Stimulated activated CD4-positive, alpha-beta T cell treated with anti-CD3 and anti-CD28 coated beads, Interleukin-15, amount 100 ng/mL, for 48 hours (primary cell): Measurements from ENCODE around the gene CCDC146.
A peak's percentile ranks its signal among the peaks of the same experiment; 100 is the strongest.
"Not testable (repeated sequence)": the region's sequence is repeated elsewhere in the genome, so short reads cannot be mapped to it uniquely, and the experiment has no call there.

Experiments
- DNase-seq, 2 donors: peaks; one replicate each; pipeline ENCODE4 v3.0.0-alpha.2; 2020; ENCODE audit warnings: low read depth in 2 of 2

Gene CCDC146

DNA sequence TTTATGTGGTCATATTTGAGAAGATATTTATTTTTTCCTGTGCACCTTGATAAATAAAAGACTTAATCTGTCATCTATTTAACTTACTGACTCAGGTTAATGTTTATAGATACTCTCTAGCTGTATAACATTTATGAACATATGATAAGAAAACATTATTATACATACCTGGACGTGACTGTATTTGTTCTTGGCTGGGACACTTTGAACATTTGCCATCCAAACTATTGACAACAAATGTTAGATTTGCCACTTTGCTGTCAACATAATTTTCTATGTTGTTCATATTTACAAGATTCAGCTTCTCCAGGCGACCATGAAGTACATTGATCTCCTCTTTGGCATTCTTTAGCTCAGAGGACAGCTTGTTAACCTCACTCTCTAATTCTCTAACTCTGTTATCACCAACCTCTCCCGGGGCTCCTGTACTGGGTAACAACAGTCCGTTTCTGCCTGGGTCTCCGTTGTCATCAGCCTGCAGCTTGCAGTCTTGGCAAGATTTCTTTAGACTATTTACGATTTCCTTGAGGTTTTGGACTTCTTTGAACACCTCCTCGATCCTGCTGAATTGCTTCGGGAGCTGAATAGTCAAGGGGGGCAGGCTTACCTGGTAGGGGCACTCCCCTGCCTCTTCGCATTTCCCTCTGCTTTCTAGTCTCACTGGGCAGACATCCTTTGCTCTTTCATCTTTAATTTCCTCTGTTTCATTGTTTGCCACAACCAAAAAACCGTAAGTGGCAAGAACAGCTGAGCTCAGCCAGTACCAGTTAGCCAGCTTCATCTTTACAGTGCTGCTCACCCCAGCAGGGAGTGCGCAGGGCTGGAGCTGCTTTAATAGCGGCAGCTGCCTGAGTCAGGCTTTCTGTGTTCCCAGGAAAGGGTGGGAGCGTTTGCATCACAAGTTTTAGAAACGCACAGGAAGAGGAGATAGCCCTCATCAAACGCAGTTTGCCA is 76.9 kb downstream of the CCDC146 start, which contains the start of gene FGL2:
Gene FGL2, minus strand, starts transcription at position 807 of the 954 bp plus-strand sequence. Its CDS starts 26 bp downstream, at position 781.
- peak in 1 of 2 donors; percentile 19 for DNase-seq

DNA sequence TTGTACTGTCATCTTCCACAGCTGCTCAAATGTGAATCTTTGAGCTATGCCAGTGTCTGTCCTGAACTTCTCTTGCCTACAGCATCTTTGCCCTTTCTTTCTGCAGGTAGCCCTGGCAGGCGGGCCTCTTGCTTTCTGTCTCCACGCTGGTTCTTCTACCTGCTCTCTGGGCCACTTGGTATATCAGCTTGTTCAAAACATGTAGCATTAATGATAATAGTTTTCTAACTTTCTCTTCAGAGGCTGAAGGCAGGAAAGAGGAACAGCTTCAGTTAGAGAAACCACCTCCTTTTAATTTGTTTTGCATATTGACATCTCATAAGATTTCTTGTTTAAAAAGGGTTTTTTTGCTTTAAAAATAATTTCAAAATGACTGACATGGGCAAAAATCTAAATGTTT is 78.1 kb downstream of the CCDC146 start:
- DNase-seq, result no peak

DNA sequence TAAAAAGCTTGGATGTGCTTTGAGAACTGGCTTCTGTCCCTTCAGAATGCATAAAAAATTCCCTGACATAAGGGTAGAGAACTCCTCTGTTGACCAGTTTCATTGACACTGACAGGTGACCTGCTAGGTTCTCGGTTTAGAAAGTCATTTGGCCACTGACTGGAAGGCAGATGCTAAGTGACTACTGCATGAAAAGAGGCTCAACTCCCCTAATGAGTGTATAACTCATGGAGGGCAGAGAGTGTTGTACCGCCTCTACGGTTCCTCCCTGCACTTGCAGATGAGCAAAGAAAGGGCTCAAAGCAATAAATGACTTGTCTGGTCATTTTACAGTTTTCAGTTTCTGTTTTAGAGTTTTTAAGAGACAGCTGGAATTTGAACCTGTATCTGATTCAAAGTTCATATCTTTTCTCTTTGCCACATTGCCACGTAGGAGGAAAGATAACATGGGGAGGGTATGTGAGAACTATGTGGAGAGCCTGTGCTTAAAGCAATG is 80.1 kb downstream of the CCDC146 start:
- no peak for DNase-seq

DNA sequence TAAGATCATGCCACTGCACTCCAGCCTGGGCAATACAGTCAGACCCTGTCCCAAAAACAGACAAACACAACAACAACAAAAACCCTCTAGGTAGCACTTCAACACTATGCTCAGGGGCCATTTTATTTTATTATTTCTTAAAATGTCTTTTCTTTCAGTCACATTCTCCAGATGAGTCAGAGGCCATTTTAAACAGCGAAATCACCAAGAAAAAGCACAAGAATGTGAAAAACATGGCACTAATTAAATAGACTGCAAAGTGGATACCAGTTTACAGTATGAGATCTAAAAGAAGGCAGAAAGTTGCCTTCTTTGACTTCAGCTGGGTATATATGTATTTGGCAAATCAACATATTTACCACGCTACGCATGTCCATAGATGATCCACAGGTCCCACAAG is 83.3 kb downstream of the CCDC146 start:
- no peak for DNase-seq

DNA sequence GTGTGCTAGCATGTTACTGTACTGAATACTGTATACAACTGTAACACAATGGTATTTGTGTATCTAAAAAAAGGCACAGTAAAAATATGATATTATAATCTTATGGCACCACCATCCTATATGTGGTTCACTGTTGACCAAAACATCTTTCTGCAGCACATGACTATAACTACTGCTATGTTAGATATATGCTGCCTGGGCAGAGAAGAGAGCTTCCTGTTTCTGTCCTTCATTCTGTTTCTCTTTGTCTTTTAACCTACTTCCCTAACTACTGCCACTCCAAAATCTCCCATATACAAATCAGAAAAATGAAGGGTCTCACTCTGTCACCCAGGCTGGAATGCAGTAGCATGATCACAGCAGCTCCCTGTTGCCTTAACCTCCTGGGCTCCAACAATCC is 86.0 kb downstream of the CCDC146 start:
- no peak for DNase-seq

DNA sequence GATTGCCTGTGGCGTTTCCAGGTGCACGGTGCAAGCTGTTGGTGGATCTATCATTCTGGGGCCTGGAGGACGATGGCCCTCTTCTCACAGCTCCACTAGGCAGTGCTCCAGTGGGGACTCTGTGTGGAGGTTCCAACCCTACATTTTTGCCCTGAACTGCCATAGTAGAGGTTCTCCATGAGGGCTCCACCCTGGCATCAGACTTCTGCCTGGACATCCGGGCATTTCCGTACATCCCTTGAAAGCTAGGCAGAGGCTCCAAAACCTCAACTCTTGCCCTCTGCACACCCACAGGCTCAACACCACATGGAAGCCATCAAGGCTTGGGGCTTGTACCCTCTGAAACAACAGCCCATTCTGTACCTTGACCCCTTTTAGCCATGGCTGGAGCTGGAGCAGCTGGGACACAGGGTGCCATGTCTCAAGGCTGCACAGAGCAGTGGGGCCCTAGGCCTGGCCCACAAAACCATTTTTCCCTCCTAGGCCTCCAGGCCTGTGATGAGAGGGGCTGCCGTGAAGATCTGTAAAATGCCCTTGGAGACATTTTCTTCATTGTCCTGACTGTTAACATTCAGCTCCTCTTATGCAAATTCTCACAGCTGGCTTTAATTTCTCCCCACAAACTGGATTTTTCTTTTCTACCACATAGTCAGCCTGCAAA is 87.2 kb downstream of the CCDC146 start:
- DNase-seq, result no peak

DNA sequence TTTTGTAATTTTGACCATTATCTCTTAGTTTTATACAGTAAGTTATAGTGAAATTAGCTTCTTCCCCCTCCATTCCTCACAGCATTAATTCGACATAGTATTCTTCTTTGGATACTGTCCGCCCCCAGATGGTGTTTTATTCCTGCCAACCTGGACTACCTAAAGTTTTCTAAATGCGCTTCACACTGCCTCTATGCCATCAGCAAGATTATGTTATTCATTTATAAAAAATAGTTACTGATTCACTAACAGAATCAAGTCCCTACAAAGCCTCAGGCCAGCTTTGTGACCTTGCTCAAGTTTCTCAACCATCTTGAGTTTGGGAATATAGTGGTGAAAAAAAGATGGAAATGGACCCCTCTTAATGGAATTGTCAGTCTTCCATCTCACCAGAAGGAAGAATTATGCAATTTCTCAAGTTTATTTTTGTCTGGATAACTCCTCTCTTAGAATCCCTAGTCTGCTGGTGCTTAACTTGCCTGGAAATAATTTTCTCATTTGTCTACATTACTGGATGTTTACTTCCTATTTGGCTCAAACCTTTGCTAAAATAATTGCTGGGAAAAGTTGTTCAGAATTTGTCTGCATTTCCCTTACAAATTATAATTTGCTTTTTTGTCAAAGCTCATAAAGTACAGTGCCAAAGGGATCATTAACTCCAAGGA is 93.9 kb downstream of the CCDC146 start:
- no peak for DNase-seq

DNA sequence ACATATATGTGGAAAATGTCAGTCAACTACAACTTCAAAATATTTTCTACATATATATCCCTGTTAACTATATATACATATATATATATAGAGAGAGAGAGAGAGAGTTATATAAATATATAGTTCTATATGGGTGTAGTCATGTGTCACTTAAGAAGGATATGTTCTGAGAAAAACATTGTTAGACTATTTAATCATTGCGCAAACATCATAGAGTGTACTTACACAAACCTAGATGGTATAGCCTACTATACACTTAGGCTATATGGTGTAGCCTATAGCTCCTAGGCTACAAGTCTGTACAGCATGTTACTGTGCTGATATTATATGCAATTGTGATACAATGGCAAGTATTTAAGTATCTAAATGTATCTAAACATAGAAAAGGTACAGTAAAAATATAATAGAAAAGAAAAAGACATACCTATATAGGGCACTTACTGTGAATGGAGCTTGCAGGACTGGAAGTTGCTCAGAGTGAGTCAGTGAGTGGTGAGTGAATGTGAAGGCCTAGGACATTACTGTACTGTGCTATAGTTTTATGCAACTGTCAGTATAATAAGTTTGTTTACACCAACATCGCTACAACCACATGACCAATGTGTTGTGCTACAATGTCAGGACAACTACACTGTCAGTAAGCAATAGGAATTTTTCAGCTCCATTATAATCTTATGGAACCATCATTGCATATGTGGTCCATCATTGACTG is 95.2 kb downstream of the CCDC146 start:
- no peak for DNase-seq

DNA sequence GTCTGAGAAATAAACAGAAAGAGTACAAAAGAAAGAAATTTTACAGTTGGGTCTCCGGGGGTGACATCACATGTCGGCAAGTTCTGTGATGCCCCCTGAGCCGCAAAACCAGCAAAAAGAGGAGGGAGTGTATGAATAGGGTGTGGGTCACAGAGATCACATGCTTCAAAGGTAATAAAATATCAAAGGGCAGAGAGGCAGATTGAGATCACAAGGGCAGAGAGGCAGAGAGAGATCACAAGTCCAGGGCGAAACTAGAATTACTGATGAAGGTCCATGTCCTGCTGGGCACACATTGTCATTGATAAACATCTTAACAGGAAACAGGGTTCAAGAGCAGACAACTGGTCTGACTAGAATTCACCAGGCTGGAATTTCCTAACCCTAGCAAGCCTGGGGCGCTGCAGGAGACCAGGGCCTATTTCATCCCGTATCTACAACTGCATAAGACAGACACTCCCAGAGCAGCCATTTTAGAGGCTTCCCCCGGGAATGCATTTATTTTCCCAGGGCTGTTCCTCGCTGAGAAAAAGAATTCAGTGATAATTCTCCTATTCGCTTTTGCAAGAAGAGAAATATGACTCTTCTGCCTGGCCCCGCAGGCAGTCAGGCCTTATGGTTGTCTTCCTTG is 97.4 kb downstream of the CCDC146 start:
- not testable (repeated sequence) for DNase-seq

DNA sequence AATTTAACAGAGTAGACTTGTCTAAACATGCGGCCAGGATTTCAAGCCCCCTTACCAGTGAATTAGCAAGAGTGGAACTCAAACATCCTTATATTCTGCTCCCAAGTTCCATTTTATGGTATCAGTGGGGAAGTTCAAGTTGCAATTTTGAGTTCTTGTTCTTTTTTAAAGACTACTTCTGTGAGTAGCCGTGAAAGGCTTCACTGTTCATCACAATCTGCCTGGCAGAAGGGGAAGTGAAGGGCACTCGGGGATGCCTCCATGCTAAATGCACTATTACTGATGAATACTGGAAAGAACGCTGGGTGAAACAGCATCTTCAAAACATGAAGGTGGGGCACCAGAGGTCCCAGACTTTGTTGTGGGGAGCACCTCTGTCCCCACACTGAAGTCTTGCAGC is 99.7 kb downstream of the CCDC146 start:
- DNase-seq, result no peak

DNA sequence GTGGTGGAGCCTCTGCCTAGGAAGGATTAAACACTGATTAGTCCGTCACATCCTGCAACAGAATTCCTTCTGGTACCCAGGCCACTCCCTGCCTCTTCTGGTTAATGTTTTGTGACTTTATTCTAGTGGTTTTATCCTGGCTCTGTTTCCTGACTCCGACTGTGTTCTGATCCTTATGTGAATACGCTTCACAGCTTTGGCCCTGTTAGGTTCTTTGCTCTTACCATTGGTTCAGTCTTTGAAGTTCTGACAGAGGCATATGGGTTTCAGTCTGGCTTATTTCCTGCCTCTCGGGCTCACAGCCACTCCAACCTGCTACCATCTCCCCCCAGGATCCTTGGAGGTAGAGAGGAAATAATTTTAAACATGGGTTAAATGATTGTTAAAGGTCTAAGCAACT is 100.4 kb downstream of the CCDC146 start:
- no peak for DNase-seq

DNA sequence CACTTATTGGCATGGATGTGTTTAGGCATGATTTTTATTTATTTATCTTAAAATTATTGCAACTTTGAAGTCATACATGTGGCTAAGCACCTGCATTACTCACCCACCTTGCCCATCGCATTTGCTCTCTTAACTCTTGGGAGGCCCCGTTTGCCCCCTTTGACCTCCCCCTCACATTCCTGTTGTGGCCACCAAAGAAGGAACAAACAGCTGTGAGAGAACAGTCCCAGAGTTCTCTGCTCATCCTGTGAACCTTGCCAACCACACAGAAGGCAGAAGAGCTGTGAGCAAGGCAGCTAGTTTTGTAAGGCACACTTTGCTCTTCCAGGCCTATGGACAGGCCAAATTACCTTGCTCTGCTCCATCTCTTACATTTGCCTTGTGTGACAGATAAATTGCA is 100.8 kb downstream of the CCDC146 start:
- DNase-seq, result no peak

DNA sequence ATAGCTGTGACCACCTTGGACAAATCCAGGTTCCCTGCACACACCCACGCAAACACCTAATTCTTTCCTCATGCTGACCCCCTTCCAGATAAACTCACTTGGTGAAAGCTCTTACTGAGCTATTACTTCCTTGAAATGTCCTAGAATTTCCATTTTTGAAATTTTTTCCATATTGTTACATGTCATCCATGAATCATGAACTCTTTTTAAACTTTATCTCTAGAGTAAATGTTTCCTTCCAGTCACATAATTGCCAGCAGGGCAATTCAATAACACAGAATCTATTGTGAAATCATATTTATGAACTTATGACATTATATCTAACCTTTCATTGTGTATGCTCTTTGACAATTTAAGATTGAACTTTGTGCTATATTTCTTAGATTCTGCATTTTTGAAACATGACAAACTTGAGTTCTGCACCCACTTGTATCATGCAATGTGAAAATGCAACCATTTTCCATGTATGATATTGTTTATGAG is 104.0 kb downstream of the CCDC146 start:
- no peak for DNase-seq

DNA sequence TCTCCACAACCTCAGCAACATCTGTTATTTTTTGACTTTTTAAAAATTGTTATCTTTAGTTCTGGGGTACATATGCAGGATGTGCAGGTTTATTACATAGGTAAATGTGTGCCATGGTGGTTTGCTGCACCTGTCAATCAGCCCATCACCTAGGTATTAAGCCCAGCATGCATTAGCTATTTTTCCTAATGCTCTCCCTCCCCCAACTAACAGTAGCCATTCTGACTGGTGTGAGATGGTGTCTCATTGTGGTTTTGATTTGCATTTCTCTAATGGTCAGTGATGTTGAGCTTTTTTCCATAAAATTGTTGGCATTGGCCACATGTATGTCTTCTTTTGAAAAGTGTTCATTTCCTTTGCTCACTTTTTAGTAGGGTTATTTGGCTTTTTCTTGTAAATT is 106.4 kb downstream of the CCDC146 start:
- DNase-seq, result not testable (repeated sequence)

DNA sequence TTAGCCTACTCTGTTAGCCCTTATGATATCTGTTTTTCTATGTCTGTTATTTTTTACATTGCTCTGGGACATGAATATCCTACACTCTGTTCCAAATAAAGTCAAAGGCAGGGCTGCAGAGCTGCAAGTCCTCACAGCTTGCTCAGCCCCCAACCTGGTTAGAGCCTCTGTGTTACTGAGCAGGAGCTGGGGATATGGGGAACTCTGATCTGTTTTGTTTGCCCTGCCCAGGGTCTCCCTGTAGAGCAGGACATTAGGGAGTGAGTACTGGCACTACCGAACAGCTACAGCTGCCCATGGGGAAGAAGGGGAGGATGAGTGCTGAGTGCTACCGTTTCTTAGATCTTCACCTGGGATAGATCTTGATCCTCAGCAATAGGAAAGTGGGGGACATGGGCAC is 110.1 kb downstream of the CCDC146 start:
- DNase-seq, result no peak

DNA sequence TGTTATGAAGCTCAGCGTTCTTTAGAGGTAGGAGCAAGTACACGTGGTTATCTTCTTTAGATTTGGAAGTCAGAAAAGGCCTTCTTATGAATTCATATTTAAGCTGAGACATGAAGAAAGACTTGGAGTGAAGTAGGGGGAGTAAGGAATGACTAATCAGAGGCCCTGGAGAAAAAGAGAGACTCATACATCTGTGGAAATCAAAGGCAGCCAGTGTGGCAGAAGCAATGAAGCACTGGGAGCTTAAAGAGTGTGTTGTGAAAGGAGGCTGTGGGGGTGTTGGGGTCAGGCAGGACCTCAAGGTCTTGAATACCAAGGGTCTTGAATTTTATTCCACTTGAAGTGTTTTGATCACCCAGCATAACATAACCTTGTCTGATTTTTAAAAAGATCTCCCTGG is 112.9 kb downstream of the CCDC146 start:
- DNase-seq, result no peak

DNA sequence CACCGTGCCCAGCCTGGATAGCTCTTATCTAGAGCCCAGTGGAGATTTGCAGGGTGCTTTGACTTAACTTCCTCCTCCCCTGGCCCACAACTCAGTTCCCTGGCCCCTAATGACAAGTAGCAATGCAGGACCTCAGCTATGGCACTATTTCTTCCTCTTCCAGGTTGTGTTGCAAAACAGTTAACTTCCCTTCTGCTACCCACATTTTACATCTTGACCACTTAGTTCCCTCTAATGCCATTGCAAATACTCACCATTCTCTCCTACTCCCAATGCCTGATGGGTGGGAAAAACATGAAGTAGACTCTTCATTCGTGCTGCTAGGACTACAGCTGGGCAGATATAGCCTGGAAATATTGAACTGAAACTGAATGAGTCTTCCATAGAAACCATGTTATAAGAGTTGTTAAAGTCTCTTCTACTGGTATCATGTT is 116.3 kb downstream of the CCDC146 start:
- DNase-seq, result no peak

DNA sequence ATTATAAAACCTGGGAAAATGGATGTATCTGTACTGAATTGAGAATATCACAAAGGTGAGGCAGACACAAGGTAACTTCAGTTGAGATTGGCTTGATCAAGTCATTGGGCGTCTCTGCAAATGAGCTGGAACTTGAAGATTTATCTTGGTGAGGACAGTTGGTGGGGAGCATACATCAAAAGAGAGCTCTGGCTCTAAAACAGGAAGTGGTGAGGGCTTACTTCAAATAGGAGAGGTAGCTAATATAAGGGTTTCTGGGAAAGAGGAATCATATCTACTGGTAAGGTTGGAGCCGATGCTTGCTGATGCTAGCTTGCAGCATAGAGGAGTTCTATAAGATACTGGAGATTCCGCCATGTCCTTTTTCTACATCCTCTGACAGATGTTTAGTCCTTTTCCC is 117.1 kb downstream of the CCDC146 start:
- no peak for DNase-seq

DNA sequence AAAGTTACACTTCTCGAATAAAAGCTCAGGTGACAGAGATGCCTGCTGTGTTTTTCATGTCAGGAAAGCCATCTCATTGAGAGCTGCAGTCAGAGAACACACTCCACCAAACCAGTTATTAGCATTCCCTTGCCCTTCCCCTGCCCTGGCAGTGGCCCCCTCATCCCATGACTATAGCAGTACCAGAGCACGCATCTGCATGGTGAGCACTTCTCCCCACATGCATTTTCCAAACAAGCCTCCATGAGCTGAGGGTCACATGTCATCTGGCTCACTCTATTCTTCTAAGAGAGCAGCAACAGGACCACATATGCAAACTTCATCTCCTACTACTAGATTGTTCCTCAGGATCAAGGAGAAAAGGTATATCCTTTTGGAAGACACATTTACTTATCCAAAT is 119.7 kb downstream of the CCDC146 start:
- DNase-seq, result no peak

DNA sequence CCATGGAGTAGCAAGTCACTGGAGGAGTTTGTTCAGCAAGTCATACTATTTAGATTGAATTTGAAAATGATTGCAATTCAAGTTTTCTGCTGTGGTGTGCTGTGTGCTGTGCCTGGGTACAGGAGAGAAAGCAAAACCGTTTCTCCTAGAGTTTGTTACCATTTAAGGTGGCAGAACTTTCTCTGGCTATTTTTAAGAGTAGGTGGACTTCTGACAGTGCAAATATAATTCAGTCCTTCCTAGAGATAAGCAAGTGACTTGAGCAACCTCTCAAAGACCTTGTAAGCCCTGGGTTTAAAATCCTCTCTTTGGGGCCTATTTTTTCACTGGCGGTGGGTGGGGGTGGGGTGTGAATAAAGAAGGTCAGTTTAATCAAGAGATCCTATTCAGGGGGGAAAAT is 120.1 kb downstream of the CCDC146 start:
- DNase-seq, result no peak
